Lower leg skin (tissue), 4 donors: ENCODE results near the gene EHMT2. TPM values are rescaled to one million over a fixed set of nuclear protein-coding genes. Genes with fewer than 3 reads are reported as not detected.

Experiments used
- DNase-seq, 2 donors: peaks; one replicate each; pipeline ENCODE4 v3.0.0-alpha.2; 2019; ENCODE audit warnings: low spot score in 2 of 2
- H3K4me3 ChIP-seq: fragments of 200-600 bp; sonication (generic); 2 replicates; pipeline ENCODE4 v1.5.1; 2017; ENCODE audit warnings: mild to moderate bottlenecking, low read depth; ENCODE audit not compliant: poor library complexity, severe bottlenecking
- CTCF ChIP-seq, 3 donors: fragments of 450-650 bp; IDR thresholded peaks; one replicate each; pipeline ENCODE4 v1.5.1; 2016; ENCODE audit warnings: antibody characterized with exemption in 3 of 3, mild to moderate bottlenecking in 3 of 3, moderate library complexity in 2 of 3
- POLR2A ChIP-seq, 2 donors: fragments of 450-650 bp; IDR thresholded peaks; one replicate each; pipeline ENCODE4 v1.6.1; 2016 to 2017; ENCODE audit warnings: antibody characterized with exemption in 2 of 2, mild to moderate bottlenecking in 1 of 2, moderate library complexity in 1 of 2
- WGBS, 2 donors: methylation state at CpG; one replicate each; pipeline ENCODE4 v1.1.5; 2018; 5-methylcytosine and 5-hydroxymethylcytosine counted together
- intact Hi-C: fragments of 100-400 bp; cut with DNase I; formaldehyde crosslinking; loops from one replicate; pipeline ENCODE4 v1.15.0; 2023; ENCODE audit warnings: low total_unique reads
- total RNA-seq, 4 donors: library from RNA; depleted of rRNA; stranded (reverse); fragments of >200 nt; gene quantifications; one replicate each; pipeline ENCODE4 v1.1.0, GENCODE V29; 2016

EHMT2 gene
- total RNA-seq, 4 donors from 2014 or later, result 25.5 to 39.3 (median 33.6) TPM

DNA sequence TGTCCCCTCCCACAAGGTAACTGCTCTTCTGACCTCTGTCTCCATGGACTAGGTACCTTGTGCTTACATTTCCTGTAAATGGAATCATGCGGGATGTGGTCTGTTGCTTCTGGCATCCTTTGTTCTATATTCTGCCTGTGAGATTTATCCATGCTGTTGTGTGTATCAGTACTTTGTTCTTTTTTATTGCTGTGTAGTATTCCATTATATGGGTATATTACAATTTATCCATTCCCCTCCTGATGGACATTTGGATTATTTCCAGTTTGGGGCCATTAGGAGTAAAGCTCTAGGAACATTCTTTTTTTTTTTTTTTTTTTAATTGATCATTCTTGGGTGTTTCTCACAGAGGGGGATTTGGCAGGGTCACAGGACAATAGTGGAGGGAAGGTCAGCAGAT is 33.5 kb upstream of the EHMT2 start:
- DNase-seq, result no peak
- TF ChIP-seq CTCF (IDR thresholded peaks at IDR 0.05), result no peak
- TF ChIP-seq POLR2A (IDR thresholded peaks at IDR 0.05), result no peak
- intact Hi-C loops, result no loop called here
- 93 to 97% methylated on average over 1 of the region's 1 CpG for WGBS, 2 donors
- no peak overlapping the region for H3K4me3 ChIP-seq

DNA sequence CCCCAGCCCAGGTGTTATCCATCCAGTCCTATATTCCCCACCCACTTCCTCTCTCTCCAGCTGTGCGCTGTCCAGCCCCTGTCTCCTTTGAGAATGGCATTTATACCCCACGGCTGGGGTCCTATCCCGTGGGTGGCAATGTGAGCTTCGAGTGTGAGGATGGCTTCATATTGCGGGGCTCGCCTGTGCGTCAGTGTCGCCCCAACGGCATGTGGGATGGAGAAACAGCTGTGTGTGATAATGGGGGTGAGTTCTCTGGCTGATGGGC is 31.1 kb upstream of the EHMT2 start:
- TF ChIP-seq CTCF (IDR thresholded peaks at IDR 0.05), result no peak
- no peak for TF ChIP-seq POLR2A (IDR thresholded peaks at IDR 0.05)
- DNase-seq, result no peak
- WGBS, 2 donors, result 74 to 77% methylated on average over 9 of the region's 9 CpGs
- no peak overlapping the region for H3K4me3 ChIP-seq
- intact Hi-C loops, result no loop called here

DNA sequence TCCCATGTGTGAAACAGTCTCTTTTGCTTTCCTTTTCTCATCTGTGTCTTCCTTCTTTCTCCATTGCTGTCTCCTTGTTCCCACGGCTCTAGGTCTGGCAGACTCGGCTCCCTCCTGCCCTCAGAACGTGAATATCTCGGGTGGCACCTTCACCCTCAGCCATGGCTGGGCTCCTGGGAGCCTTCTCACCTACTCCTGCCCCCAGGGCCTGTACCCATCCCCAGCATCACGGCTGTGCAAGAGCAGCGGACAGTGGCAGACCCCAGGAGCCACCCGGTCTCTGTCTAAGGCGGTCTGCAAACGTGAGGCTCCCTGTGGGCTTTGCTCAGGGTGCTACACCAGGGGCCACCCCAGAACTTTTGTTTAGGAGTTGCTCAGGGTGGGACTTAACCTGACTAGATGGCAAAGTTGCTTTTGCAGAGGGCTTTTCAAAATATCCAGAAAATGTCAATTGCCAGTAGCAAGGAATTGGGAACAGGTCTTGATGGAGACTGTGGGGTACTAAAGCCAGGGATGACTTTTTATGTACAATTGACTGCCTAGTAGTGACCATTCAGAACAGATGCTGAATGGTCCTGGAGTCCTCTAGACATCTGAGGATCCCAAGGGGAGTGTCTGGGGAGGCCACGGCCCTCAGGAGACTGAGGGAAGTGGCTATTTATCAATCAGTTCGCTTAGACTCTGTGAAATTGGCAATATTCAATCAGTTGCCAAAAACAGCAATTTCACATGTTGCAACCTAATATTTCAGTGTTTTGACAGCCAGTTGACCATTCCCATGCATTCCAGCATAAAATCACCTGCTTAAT is 30.6 kb upstream of the EHMT2 start:
- TF ChIP-seq POLR2A (IDR thresholded peaks at IDR 0.05) (no peak), CTCF (IDR thresholded peaks at IDR 0.05) (no peak)
- intact Hi-C loops, result no loop called here
- DNase-seq, result no peak
- WGBS, 2 donors, result 72 to 73% methylated on average over 10 to 11 of the region's 11 CpGs
- H3K4me3 ChIP-seq, result no peak overlapping the region

DNA sequence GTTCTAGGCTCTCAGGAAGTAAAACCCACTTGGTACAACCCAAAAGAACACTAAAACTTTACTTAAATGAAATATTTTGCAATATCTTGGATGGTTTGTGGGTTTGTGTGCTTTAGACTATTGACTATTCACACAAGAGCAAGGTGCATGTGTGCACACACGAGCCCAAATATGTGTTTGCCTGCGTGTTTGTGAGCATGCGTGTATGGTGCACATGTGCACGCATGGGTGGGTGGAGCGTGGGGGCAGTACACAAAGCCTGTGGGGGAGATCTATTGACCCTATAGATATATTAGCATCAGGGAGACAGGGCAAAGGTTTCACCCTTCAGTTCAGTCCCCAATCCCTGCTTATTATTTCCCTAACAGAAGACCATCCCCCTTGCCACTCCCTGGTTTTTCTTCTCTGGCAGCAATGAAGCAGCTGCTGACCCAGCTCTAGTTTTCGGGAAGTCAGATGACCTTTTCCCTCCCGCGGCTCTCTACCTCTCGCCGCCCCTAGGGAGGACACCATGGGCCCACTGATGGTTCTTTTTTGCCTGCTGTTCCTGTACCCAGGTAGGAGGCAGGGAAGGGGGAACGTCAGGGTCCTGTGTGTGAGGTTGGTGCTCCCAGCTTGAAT is 29.9 kb upstream of the EHMT2 start, which contains the start of gene C2:
Gene C2 (plus strand): TSS at position 476 of the 621 bp plus-strand sequence. CDS start 36 bp downstream, at position 512.
- 66 to 77% methylated on average over 11 of the region's 11 CpGs for WGBS, 2 donors
- H3K4me3 ChIP-seq, result no peak within 1 kb of the TSS
- DNase-seq, result no peak
- intact Hi-C loops, result no loop called here
- no peak for TF ChIP-seq POLR2A (IDR thresholded peaks at IDR 0.05)
- TF ChIP-seq CTCF (IDR thresholded peaks at IDR 0.05), result no peak

DNA sequence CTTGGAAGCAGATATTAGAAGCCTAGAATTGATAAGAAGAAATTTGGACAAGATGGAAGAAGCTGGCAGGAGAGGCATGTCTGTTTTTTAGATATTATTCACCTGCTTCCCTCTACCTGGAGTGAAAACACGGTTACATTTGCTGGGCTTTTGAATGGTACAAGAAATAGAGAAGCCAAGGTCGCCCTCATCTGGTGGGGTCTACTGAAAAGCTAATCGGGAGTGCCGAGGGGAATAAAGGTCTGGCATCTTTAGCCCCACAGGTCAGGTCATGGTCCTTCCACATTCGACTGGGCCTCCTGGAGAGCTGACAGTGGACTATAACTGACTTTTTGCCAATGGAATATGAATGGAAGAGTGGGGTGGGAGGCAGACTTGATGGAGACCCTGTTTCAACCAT is 25.4 kb upstream of the EHMT2 start:
- no peak overlapping the region for H3K4me3 ChIP-seq
- intact Hi-C loops, result no loop called here
- WGBS, 2 donors, result 16 to 25% methylated on average over 5 of the region's 5 CpGs
- no peak for DNase-seq
- TF ChIP-seq POLR2A (IDR thresholded peaks at IDR 0.05), result no peak
- TF ChIP-seq CTCF (IDR thresholded peaks at IDR 0.05), result no peak
